ENCODE results near the gene MYBBP1A.

DNA sequence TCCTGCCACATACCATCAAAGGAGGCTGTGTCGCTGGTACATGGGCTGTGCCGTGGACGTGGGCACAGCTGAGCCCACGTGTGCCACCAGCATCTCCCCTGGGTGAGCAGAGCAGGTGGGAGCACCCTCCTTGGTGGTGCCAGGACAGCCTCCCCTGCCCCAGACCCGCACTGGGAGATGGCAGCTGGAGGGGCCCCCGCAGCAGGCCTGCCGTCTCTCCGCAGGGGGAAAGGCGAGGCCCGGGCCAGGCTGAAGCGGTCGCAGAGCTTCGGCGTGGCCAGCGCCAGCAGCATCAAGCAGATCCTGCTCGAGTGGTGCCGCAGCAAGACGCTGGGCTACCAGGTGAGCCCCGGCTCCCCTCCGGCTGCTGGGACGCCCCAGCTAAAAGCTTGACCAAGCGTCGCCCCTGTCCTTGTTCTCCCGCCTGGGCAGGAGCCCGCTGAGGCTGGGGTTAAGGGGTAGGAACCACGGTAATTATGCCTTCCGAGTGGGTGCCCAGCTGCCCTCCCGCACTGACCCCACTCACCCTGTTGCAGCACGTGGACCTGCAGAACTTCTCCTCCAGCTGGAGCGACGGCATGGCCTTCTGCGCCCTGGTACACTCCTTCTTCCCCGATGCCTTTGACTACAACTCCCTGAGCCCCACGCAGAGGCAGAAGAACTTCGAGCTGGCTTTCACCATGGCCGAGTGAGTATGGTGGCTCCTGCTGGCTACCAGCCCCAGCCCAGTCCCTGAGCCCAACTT is 41.6 kb upstream of the MYBBP1A start:
- no peak for TF ChIP-seq CTCF (IDR thresholded peaks at IDR 0.05 in 8 of 11, conservative IDR thresholded peaks at IDR 0.05 in 3 of 11)
- TF ChIP-seq POLR2A (IDR thresholded peaks at IDR 0.05) = no peak
